HepG2 (cell line): Measurements from ENCODE around the gene NDC1. TPM values are rescaled to one million over a fixed set of nuclear protein-coding genes. Genes with fewer than 3 reads are reported as not detected.

Experiments
- ATAC-seq: fragments of 200-7000 bp; cut with Tn5 transposase; 3 replicates; pipeline ENCODE4 v1.9.1; 2020; ENCODE audit warnings: mild to moderate bottlenecking, moderate library complexity
- BruUV-seq: library from RNA; stranded (reverse); fragments of 400-500 nt; replicated peaks from 2 replicates; lab custom pipeline; 2021; lab: Mats Ljungman, UMichigan
- CTCF ChIA-PET: fragments of 300-600 bp; formaldehyde crosslinking; extraction: SDS; loops from one replicate; lab custom pipeline; 2021; ENCODE audit warnings: low total read pairs, inconsistent platforms, low intra/inter-chr PET ratio; lab: Yijun Ruan, JAX
- POLR2A ChIA-PET: fragments of 350-600 bp; sonication (Branson Sonifier 250); formaldehyde crosslinking; loops from one replicate; lab custom pipeline; 2020; ENCODE audit warnings: antibody characterized with exemption, inconsistent platforms; lab: Yijun Ruan, JAX
- DNase-seq: peaks from one replicate; pipeline ENCODE4 v3.0.0-alpha.2; 2015; ENCODE audit warnings: low spot score
- FAIRE-seq: peaks from 3 replicates; lab custom pipeline; 2011; peaks lifted over from hg19 to GRCh38; lab: Jason Lieb, UNC
- H2AFZ ChIP-seq: one replicate; pipeline ENCODE4 v1.6.1; 2011; ENCODE audit warnings: low read length, inconsistent platforms
- H3K27ac ChIP-seq: fragments of 300-600 bp; 3 replicates; pipeline ENCODE4 v1.8.0; 2011; ENCODE audit warnings: mixed run types, mild to moderate bottlenecking, mixed read lengths, low read length, inconsistent platforms; ENCODE audit not compliant: insufficient read depth; ENCODE audit errors: extremely low read length
- H3K27me3 ChIP-seq, 2 experiments: fragments of 200-600 bp in 1 of 2; 2 replicates in 1 of 2; 3 replicates in 1 of 2; pipeline versions ENCODE4 v1.6.0 to v1.8.0; 2011; ENCODE audit warnings: low read length in 2 of 2, mild to moderate bottlenecking in 2 of 2, moderate library complexity in 2 of 2, inconsistent platforms in 1 of 2; ENCODE audit not compliant: insufficient read depth in 2 of 2, control insufficient read depth in 1 of 2
- H3K36me3 ChIP-seq, 2 experiments: fragments of 200-600 bp in 1 of 2; replicated peaks in 1 of 2; 2 replicates in 1 of 2; 3 replicates in 1 of 2; pipeline versions ENCODE4 v1.5.1 to v1.8.0; 2011; ENCODE audit warnings: low read length in 2 of 2, inconsistent platforms in 1 of 2; ENCODE audit not compliant: insufficient read depth in 2 of 2, control insufficient read depth in 1 of 2
- H3K4me1 ChIP-seq: 2 replicates; pipeline ENCODE4 v1.5.1; 2012; ENCODE audit warnings: low read length, inconsistent platforms; ENCODE audit not compliant: insufficient read depth
- H3K4me2 ChIP-seq: 2 replicates; pipeline ENCODE4 v1.6.0; 2011; ENCODE audit warnings: low read depth, low read length, inconsistent platforms
- H3K4me3 ChIP-seq, 3 experiments: fragments of 200-600 bp in 1 of 3; sonication (generic), shearing (Covaris generic) in 1 of 3; replicated peaks in 1 of 3; 2 replicates each; pipeline ENCODE4 v1.5.1; 2011 to 2016; ENCODE audit warnings: low read length in 3 of 3, inconsistent platforms in 2 of 3, low read depth in 2 of 3, mild to moderate bottlenecking in 2 of 3, control low read depth in 1 of 3, mixed read lengths in 1 of 3; ENCODE audit not compliant: insufficient read depth in 1 of 3
- H3K79me2 ChIP-seq: one replicate; pipeline ENCODE4 v1.6.1; 2011; ENCODE audit warnings: low read length, inconsistent platforms; ENCODE audit not compliant: insufficient read depth
- H3K9ac ChIP-seq: 2 replicates; pipeline ENCODE4 v1.6.0; 2011; ENCODE audit warnings: mild to moderate bottlenecking, low read depth, low read length, inconsistent platforms; ENCODE audit not compliant: insufficient read depth
- H3K9me3 ChIP-seq: 2 replicates; pipeline ENCODE4 v1.5.1; 2012; ENCODE audit warnings: mild to moderate bottlenecking, low read length
- H4K20me1 ChIP-seq: 2 replicates; pipeline ENCODE4 v1.6.0; 2011; ENCODE audit warnings: inconsistent platforms, mild to moderate bottlenecking, low read length, moderate library complexity; ENCODE audit not compliant: insufficient read depth
- CBFB ChIP-seq: sonication (generic); formaldehyde crosslinking; IDR thresholded peaks from 2 replicates; pipeline ENCODE4 v1.4.0; 2020; ENCODE audit warnings: missing genetic modification reagents
- FOXC1 ChIP-seq: sonication (generic); formaldehyde crosslinking; IDR thresholded peaks from 2 replicates; pipeline ENCODE4 v1.8.0; 2022; ENCODE audit warnings: mild to moderate bottlenecking, missing genetic modification reagents, borderline replicate concordance
- GMEB1 ChIP-seq: sonication (generic); formaldehyde crosslinking; IDR thresholded peaks from 2 replicates; pipeline ENCODE4 v1.5.1; 2020; ENCODE audit warnings: missing genetic modification reagents, mild to moderate bottlenecking, borderline replicate concordance
- MATR3 ChIP-seq: sonication (generic); formaldehyde crosslinking; IDR thresholded peaks from 2 replicates; pipeline ENCODE4 v1.4.0; 2020; ENCODE audit warnings: missing genetic modification reagents
- THAP11 ChIP-seq: IDR thresholded peaks from 2 replicates; pipeline ENCODE4 v1.6.1; 2016; ENCODE audit warnings: missing biosample characterization, missing genetic modification reagents
- ZFP41 ChIP-seq: sonication (generic); formaldehyde crosslinking; IDR thresholded peaks from 2 replicates; pipeline ENCODE4 v1.4.0; 2020; ENCODE audit warnings: mild to moderate bottlenecking, missing genetic modification reagents, borderline replicate concordance
- ZNF569 ChIP-seq: sonication (generic); formaldehyde crosslinking; IDR thresholded peaks from 2 replicates; pipeline ENCODE4 v1.5.0; 2020; ENCODE audit warnings: mild to moderate bottlenecking, missing genetic modification reagents, moderate library complexity, borderline replicate concordance
- WGBS: methylation state at CpG from one replicate; pipeline ENCODE4 v1.1.6; 2017; ENCODE audit warnings: low lambda C conversion rate; 5-methylcytosine and 5-hydroxymethylcytosine counted together
- in situ Hi-C: cut with HindIII; loops from 2 replicates; pipeline ENCODE4 v1.10.0; 2017; ENCODE audit warnings: low pct_unique_long_range_greater_than_20kb; ENCODE audit not compliant: extremely low pct_ligation_motif_present
- intact Hi-C: fragments of 100-400 bp; cut with micrococcal nuclease; formaldehyde crosslinking; loops from one replicate; pipeline ENCODE4 v1.10.0; 2022; ENCODE audit not compliant: unreplicated experiment
- polyA plus RNA-seq, 8 experiments: library from polyadenylated mRNA; depleted of rRNA in 3 of 8; stranded (reverse) in 7 of 8; unstranded in 1 of 8; fragments of >200 nt; fragmentation: Illumina TruSeq in 4 of 8; extraction: Trizol in 4 of 8; gene quantifications; 2 replicates each; pipeline versions ENCODE4 v1.2.1 to v1.2.3, GENCODE V29; 2011 to 2016; ENCODE audit warnings: low read depth in 4 of 8, missing spikeins in 1 of 8, mixed read lengths in 1 of 8; ENCODE audit not compliant: insufficient read depth in 1 of 8
- total RNA-seq, 5 experiments: library from RNA; depleted of rRNA; stranded (reverse); fragments of >200 nt; fragmentation: Illumina TruSeq; extraction: Trizol; gene quantifications; 2 replicates each; pipeline ENCODE4 v1.2.3, GENCODE V29; 2016; ENCODE audit warnings: low read depth in 1 of 5
- TF ChIP-seq, protein P1 (sequence below): sonication (generic); formaldehyde crosslinking; conservative IDR thresholded peaks from 2 replicates; pipeline ENCODE4 v1.4.0; 2020; ENCODE audit warnings: missing genetic modification reagents

The NDC1 gene
- total and polyA plus RNA-seq, 2 of the 13 experiments (the other 11 are each of a cell fraction or from before 2014, with no cell fraction given) = 38.1 to 50.9 TPM

GRCh38 chr1:53718443-53718842 lies 119.7 kb downstream of the NDC1 start:
- Histone ChIP-seq H2AFZ (no peak overlapping the region), H3K9me3 (no peaks in the 10 kb centered on the region), H3K4me1 (peaks cover 5% of the 10 kb centered on the region; the same call in 1 of the 2 replicates), H3K4me3 (no peak overlapping the region), H4K20me1 (no peaks in the 10 kb centered on the region), H3K4me2 (no peak overlapping the region), H3K27ac (no peak overlapping the region), H3K79me2 (no peaks in the 10 kb centered on the region), H3K27me3 (peaks cover 0 to 12% of the 10 kb centered on the region in 2 experiments; a peak in 3 of 5 replicates), H3K36me3 (no peaks in the 10 kb centered on the region), H3K9ac (no peak overlapping the region)
- DNase-seq (no peak), FAIRE-seq (no peak), ATAC-seq (no peak)
- in situ Hi-C loops = no loop called here
- ChIA-PET CTCF (no interaction called here), POLR2A (no interaction called here)
- 29% methylated on average over 2 of the region's 2 CpGs for WGBS
- BruUV-seq = no TSS peak
- intact Hi-C loops = no loop called here
- TF ChIP-seq THAP11 (CRISPR knock-in tag) (no peak), MATR3 (CRISPR knock-in tag) (no peak), ZFP41 (CRISPR knock-in tag) (no peak), GMEB1 (CRISPR knock-in tag) (no peak), CBFB (CRISPR knock-in tag) (no peak), ZNF569 (CRISPR knock-in tag) (no peak), FOXC1 (CRISPR knock-in tag) (no peak)
- TF ChIP-seq, protein P1, sequence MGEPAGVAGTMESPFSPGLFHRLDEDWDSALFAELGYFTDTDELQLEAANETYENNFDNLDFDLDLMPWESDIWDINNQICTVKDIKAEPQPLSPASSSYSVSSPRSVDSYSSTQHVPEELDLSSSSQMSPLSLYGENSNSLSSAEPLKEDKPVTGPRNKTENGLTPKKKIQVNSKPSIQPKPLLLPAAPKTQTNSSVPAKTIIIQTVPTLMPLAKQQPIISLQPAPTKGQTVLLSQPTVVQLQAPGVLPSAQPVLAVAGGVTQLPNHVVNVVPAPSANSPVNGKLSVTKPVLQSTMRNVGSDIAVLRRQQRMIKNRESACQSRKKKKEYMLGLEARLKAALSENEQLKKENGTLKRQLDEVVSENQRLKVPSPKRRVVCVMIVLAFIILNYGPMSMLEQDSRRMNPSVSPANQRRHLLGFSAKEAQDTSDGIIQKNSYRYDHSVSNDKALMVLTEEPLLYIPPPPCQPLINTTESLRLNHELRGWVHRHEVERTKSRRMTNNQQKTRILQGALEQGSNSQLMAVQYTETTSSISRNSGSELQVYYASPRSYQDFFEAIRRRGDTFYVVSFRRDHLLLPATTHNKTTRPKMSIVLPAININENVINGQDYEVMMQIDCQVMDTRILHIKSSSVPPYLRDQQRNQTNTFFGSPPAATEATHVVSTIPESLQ (CRISPR knock-in tag) = no peak
